K562 (cell line): ENCODE results near the gene KRTAP2-1.
"Not testable (repeated sequence)": the region's sequence is repeated elsewhere in the genome, so short reads cannot be mapped to it uniquely, and the experiment has no call there.

ENCODE experiments used
- ATF3 ChIP-seq, 2 experiments: fragments of 450-650 bp in 1 of 2; sonication (generic) in 1 of 2; formaldehyde crosslinking in 1 of 2; IDR thresholded peaks in 1 of 2; conservative IDR thresholded peaks in 1 of 2; 2 replicates each; pipeline versions ENCODE4 v1.6.1 to v1.8.1; 2016 to 2023; ENCODE audit warnings: mild to moderate bottlenecking in 2 of 2, moderate library complexity in 2 of 2, inconsistent platforms in 1 of 2, missing genetic modification reagents in 1 of 2
- CTCF ChIP-seq, 3 experiments: IDR thresholded peaks in 2 of 3; conservative IDR thresholded peaks in 1 of 3; 2 replicates each; pipeline ENCODE4 v1.5.1; 2011 to 2012; ENCODE audit warnings: low read length in 3 of 3, mild to moderate bottlenecking in 3 of 3, control low read depth in 2 of 3, improper control_type of control experiment in 1 of 3, inconsistent platforms in 1 of 3, low read depth in 1 of 3, mixed read lengths in 1 of 3, moderate library complexity in 1 of 3; ENCODE audit not compliant: insufficient read depth in 2 of 3
- FOXA1 ChIP-seq: fragments of 450-650 bp; IDR thresholded peaks from 2 replicates; pipeline ENCODE4 v1.6.1; 2016; ENCODE audit warnings: mild to moderate bottlenecking, borderline replicate concordance
- PRMT5 ChIP-seq: sonication (generic); formaldehyde crosslinking; IDR thresholded peaks from 2 replicates; pipeline ENCODE4 v1.5.0; 2020; ENCODE audit warnings: missing genetic modification reagents
- RBBP5 ChIP-seq: fragments of 200-600 bp; sonication (generic); IDR thresholded peaks from 2 replicates; pipeline ENCODE4 v1.6.1; 2012; ENCODE audit warnings: borderline replicate concordance, mild to moderate bottlenecking, low read length, control low read depth, inconsistent platforms; ENCODE audit not compliant: insufficient read depth, poor library complexity, severe bottlenecking
- REST ChIP-seq, 2 experiments: fragments of 450-650 bp; formaldehyde crosslinking in 1 of 2; IDR thresholded peaks; 2 replicates each; pipeline versions ENCODE4 v1.4.0 to v1.6.1; 2014 to 2020; ENCODE audit warnings: mild to moderate bottlenecking in 2 of 2, borderline replicate concordance in 1 of 2, low read depth in 1 of 2
- SETDB1 ChIP-seq: IDR thresholded peaks from one replicate; pipeline ENCODE4 v1.6.1; 2012; ENCODE audit warnings: low read length, control low read depth, inconsistent platforms
- TEAD1 ChIP-seq, 2 experiments: fragments of 450-650 bp in 1 of 2; sonication (generic) in 1 of 2; formaldehyde crosslinking; IDR thresholded peaks; 2 replicates each; pipeline versions ENCODE4 v1.4.0 to v1.8.0; 2020 to 2022; ENCODE audit warnings: mild to moderate bottlenecking in 2 of 2, missing genetic modification reagents in 1 of 2
- ZC3H8 ChIP-seq: fragments of 450-650 bp; IDR thresholded peaks from 2 replicates; pipeline ENCODE4 v1.6.1; 2017
- ZFP91 ChIP-seq: sonication (generic); formaldehyde crosslinking; IDR thresholded peaks from 2 replicates; pipeline ENCODE4 v1.8.0; 2022; ENCODE audit warnings: mild to moderate bottlenecking, missing genetic modification reagents
- ZNF695 ChIP-seq: fragments of 450-650 bp; formaldehyde crosslinking; IDR thresholded peaks from 2 replicates; pipeline ENCODE4 v1.4.0; 2020; ENCODE audit warnings: mild to moderate bottlenecking, moderate library complexity

- TF ChIP-seq ATF3 (IDR thresholded peaks at IDR 0.05); ATF3 (CRISPR knock-in tag; conservative IDR thresholded peaks at IDR 0.05); PRMT5 (CRISPR knock-in tag); REST (IDR thresholded peaks at IDR 0.05; ENCODE audit: borderline replicate concordance); REST (CRISPR knock-in tag; IDR thresholded peaks at IDR 0.05; ENCODE audit: low read depth); CTCF (IDR thresholded peaks at IDR 0.05 in 2 of 3, conservative IDR thresholded peaks at IDR 0.05 in 1 of 3; ENCODE audit: insufficient read depth in 2 of 3, low read depth in 1 of 3, low read length in 3 of 3); SETDB1; RBBP5; ZFP91 (CRISPR knock-in tag); FOXA1; ZC3H8; ZNF695 (CRISPR knock-in tag); TEAD1 (CRISPR knock-in tag; IDR thresholded peaks at IDR 0.05): not testable (repeated sequence)
Measured at GRCh38 chr17:41088760-41089352, 41.7 kb upstream of the KRTAP2-1 start.
